GM19463 (cell line): ENCODE measurements around the gene CDC42.

ENCODE experiments used
- ATAC-seq: cut with Tn5 transposase; IDR thresholded peaks from one replicate; pipeline ENCODE4 v1.9.1; 2021; ENCODE audit warnings: mild to moderate bottlenecking, moderate library complexity; ENCODE audit not compliant: unreplicated experiment

CDC42 gene

GRCh38 chr1:22124592-22125229, 72.2 kb downstream of the CDC42 start:
- no peak for ATAC-seq

GRCh38 chr1:22126531-22126930, 74.0 kb downstream of the CDC42 start:
- no peak for ATAC-seq

GRCh38 chr1:22127248-22127647, 74.7 kb downstream of the CDC42 start:
- no peak for ATAC-seq

GRCh38 chr1:22127731-22128130, 75.2 kb downstream of the CDC42 start:
- no peak for ATAC-seq

GRCh38 chr1:22128392-22128791, 75.9 kb downstream of the CDC42 start:
- ATAC-seq: no peak

GRCh38 chr1:22129501-22130117, 77.1 kb downstream of the CDC42 start:
- no peak for ATAC-seq

GRCh38 chr1:22131062-22131461, 78.6 kb downstream of the CDC42 start:
- ATAC-seq: no peak

GRCh38 chr1:22131875-22132486, 79.5 kb downstream of the CDC42 start:
- no peak for ATAC-seq

- ATAC-seq: no peak
Observed at GRCh38 chr1:22132517-22133235, 80.2 kb downstream of the CDC42 start.

- no peak for ATAC-seq
Observed at GRCh38 chr1:22133247-22133930, 80.9 kb downstream of the CDC42 start.

- no peak for ATAC-seq
Observed at GRCh38 chr1:22133931-22134324, 81.4 kb downstream of the CDC42 start.

- ATAC-seq: no peak
Observed at GRCh38 chr1:22137004-22137720, 84.7 kb downstream of the CDC42 start.

GRCh38 chr1:22139066-22139594, 86.6 kb downstream of the CDC42 start:
- ATAC-seq: no peak

- ATAC-seq: no peak
Observed at GRCh38 chr1:22139817-22140216, 87.3 kb downstream of the CDC42 start.
